GM19238 (cell line): ENCODE data around the gene PDZK1IP1.
"Not testable (repeated sequence)": the region's sequence is repeated elsewhere in the genome, so short reads cannot be mapped to it uniquely, and the experiment has no call there.

Experiments
- DNase-seq: peaks from one replicate; pipeline ENCODE4 v3.0.0; 2011; ENCODE audit warnings: low spot score; ENCODE audit not compliant: insufficient read length

PDZK1IP1 gene

GRCh38 chr1:47198214-47198613 lies 8.4 kb upstream of the PDZK1IP1 start:
- no peak for DNase-seq

GRCh38 chr1:47196622-47197021 lies 6.8 kb upstream of the PDZK1IP1 start:
- DNase-seq = no peak

- not testable (repeated sequence) for DNase-seq
Observed at GRCh38 chr1:47195981-47196380, 6.1 kb upstream of the PDZK1IP1 start.

- DNase-seq = no peak
Observed at GRCh38 chr1:47194311-47194710, 4.5 kb upstream of the PDZK1IP1 start.

- DNase-seq = not testable (repeated sequence)
Observed at GRCh38 chr1:47193496-47193895, 3.7 kb upstream of the PDZK1IP1 start.

- peak; percentile 62 for DNase-seq
Observed at GRCh38 chr1:47192458-47193384, 2.9 kb upstream of the PDZK1IP1 start.

- no peak for DNase-seq
Observed at GRCh38 chr1:47191940-47192457, 2.2 kb upstream of the PDZK1IP1 start.

GRCh38 chr1:47190857-47191256 lies 1.0 kb upstream of the PDZK1IP1 start:
- DNase-seq = no peak

- no peak for DNase-seq
Observed at GRCh38 chr1:47190509-47190855, 646 bp upstream of the PDZK1IP1 start.

- no peak for DNase-seq
Observed at GRCh38 chr1:47188791-47189785, 748 bp downstream of the PDZK1IP1 start.

GRCh38 chr1:47187926-47188250 lies 1.9 kb downstream of the PDZK1IP1 start:
- no peak for DNase-seq

- no peak for DNase-seq
Observed at GRCh38 chr1:47187231-47187925, 2.5 kb downstream of the PDZK1IP1 start.

GRCh38 chr1:47186267-47187185 lies 3.3 kb downstream of the PDZK1IP1 start:
- no peak for DNase-seq

GRCh38 chr1:47184822-47185677 lies 4.8 kb downstream of the PDZK1IP1 start:
- no peak for DNase-seq

- DNase-seq = no peak
Observed at GRCh38 chr1:47184090-47184821, 5.6 kb downstream of the PDZK1IP1 start.

- no peak for DNase-seq
Observed at GRCh38 chr1:47183308-47184089, 6.3 kb downstream of the PDZK1IP1 start.

- DNase-seq = no peak
Observed at GRCh38 chr1:47182676-47183235, 7.1 kb downstream of the PDZK1IP1 start.
